ENCODE measurements around the gene S100P.

DNA sequence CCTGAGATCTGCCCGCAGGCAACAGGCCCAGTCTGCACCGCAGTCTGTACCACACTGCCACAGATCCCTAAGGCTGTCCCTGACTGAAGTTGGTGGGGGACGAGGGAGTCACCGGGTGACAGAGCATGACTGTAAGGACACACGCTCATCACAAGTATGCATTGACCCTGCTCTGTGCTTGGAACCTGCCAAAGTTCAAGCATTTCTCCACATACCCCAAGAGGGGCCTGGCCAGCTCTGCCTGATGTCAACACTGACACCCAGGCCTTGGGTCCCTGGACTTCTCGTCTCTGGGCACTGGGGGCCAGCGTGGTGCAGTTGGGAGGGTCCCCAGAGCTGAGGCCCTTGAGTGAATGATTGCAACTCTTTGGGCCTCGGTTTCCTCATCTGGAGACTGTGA lies 30.2 kb downstream of the S100P start:
- TF ChIP-seq, protein P1, sequence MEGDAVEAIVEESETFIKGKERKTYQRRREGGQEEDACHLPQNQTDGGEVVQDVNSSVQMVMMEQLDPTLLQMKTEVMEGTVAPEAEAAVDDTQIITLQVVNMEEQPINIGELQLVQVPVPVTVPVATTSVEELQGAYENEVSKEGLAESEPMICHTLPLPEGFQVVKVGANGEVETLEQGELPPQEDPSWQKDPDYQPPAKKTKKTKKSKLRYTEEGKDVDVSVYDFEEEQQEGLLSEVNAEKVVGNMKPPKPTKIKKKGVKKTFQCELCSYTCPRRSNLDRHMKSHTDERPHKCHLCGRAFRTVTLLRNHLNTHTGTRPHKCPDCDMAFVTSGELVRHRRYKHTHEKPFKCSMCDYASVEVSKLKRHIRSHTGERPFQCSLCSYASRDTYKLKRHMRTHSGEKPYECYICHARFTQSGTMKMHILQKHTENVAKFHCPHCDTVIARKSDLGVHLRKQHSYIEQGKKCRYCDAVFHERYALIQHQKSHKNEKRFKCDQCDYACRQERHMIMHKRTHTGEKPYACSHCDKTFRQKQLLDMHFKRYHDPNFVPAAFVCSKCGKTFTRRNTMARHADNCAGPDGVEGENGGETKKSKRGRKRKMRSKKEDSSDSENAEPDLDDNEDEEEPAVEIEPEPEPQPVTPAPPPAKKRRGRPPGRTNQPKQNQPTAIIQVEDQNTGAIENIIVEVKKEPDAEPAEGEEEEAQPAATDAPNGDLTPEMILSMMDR (conservative IDR thresholded peaks at IDR 0.05 in 1 of 2, IDR thresholded peaks at IDR 0.05 in 1 of 2; ENCODE audit: extremely low read depth in 1 of 2, insufficient read depth in 1 of 2, low read depth in 1 of 2, low read length in 2 of 2): no peak
- no peak for TF ChIP-seq EZH2 (IDR thresholded peaks at IDR 0.05; ENCODE audit: borderline replicate concordance, low read length)

Data from mammary epithelial cell (primary cell).